ENCODE measurements around the gene SPDYE17.
"Not testable (repeated sequence)": the region's sequence is repeated elsewhere in the genome, so short reads cannot be mapped to it uniquely, and the experiment has no call there.

The SPDYE17 gene

DNA sequence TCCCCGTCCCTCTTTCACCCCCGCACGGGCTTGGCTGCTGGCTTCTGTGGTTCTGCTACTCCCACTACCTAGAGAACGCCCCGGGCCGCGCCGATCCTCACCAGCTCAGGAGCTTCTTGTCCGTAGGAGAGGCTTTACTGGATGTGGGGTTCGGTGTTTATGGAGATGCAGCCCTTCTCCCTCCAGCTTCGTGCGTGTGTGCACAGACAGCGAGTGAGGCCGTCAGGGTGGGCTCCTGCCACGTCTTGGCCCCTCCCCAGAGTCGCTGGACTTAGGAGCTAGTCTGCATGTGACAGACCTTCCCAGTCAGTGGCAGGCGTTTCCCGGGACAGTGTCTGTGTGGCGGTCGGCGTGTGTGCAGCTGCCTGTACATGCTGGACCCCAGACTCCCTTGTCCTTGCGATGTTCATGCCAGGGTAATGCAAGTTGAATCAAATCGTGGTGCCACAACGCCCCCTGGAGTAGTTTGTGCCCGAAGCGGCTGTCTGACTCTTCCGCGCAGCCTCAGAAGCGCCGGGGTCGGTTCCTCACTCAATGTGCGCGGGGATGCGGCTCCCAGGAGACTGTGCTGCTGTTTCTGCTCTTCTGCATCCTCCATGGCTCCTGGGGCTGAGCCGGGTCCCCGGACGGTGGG lies 32.6 kb downstream of the SPDYE17 start:
- H3K27ac ChIP-seq, H3K4me3 ChIP-seq: not testable (repeated sequence)

DNA sequence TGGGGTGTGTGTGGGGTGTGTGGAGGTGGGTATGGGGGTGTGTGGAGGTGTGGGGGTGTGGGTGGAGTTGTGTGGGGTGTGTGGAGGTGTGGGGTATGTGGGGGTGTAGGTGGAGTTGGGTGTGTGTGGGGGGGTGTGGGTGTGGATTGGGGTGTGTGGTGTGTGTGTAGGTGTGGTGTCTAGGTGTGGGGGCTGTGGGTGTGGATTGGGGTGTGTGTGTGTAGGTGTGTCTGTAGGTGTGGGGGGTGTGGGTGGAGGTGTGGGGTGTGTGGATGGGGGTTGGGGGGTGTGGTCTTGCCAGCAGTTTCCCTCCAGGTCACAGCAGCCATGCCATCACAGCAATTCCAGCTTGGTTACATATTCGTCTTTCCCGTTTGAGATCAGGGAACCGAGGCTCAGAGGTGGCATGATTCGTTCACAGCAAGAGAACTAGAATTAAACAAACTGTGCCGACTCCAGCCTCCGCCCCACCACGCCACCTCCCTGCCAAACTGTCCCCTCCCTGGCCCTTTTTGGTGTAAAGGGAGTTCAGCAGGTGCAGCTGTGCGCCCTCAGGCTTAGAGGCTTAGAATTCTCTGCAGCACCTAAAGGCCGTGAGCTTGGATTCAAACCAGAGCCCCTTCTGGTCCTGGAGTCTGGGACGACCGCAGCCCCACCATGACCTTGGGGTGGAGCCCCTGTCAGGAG lies 33.3 kb downstream of the SPDYE17 start:
- H3K27ac ChIP-seq: not testable (repeated sequence)

DNA sequence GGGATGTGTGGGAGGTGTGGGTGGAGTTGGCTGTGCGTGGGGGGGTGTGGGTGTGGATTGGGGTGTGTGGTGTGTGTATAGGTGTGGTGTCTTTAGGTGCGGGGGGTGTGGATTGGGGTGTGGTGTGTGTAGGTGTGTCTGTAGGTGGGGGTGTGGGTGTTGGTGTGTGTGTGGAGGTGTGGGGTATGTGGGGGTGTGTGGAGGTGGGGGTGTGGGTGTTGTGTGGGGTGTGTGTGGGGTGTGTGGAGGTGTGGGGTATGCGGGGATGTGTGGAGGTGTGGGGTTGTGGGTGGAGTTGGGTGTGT lies 33.9 kb downstream of the SPDYE17 start:
- Histone ChIP-seq H3K27ac (no peak overlapping the region), H3K4me3 (no peak overlapping the region)

More for the DNA sequence above, 33.3 kb downstream of the SPDYE17 start:
- H3K4me3 ChIP-seq: not testable (repeated sequence)

DNA sequence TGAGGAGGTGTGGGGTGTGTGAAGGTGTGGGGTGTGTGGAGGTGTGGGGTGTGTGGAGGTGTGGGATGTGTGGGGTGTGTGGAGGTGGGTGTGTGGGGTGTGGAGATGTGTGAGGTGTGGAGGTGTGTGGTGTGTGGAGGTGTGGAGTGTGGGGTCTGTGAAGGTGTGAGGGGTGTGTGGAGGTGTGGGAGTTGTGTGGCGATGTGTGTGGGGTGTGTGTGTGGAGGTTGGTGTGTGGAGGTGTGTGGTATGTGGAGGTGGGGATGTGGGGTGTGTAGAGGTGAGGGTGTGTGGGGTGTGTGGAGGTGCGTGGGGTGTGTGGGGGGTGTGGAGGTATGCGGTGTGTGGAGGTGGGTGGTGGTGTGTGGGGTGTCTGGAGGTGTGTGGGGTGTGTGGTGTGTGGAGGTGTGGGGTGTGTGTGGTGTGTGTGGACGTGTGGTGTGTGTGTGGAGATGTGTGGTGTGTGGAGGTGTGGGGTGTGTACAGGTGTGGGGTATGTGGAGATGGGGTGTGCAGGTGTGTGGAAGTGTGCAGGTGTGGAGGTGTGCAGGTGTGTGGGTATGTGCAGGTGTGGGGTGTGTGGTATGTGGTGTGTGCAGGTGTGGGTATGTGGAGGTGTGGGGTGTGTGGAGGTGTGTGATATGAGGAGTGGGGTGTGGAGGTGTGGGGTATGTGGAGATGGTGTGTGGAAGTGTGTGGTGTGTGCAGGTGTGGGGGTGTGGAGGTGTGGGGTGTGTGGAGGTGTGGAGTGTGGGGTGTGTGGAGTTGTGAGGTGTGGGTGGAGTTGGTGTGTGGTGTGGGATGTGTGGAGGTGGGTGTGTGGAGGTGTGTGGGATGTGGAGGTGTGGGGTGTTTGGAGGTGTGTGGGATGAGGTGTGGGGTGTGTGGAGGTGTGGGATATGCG lies 34.5 kb downstream of the SPDYE17 start:
- Histone ChIP-seq H3K4me3 (no peak overlapping the region), H3K27ac (peak overlapping the region in 2 of 21 experiments; percentile 8 to 49)

DNA sequence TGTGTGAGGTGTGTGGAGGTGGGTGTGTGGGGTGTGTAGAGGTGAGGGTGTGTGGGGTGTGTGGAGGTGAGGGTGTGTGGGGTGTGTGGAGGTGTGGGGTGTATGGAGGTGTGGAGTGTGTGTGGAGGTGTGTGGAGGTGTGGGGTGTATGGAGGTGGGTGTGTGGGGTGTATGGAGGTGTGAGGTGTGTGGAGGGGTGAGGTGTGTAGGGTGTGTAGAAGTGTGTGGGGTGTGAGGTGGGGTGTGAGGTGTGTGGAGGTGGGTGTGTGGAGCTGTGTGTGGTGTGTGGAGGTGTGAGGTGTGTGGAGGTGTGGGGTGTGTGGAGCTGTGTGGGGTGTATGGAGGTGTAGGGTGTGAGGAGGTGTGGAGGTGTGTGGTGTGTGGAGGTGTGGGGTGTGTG lies 35.2 kb downstream of the SPDYE17 start:
- H3K4me3 ChIP-seq, H3K27ac ChIP-seq: not testable (repeated sequence)

DNA sequence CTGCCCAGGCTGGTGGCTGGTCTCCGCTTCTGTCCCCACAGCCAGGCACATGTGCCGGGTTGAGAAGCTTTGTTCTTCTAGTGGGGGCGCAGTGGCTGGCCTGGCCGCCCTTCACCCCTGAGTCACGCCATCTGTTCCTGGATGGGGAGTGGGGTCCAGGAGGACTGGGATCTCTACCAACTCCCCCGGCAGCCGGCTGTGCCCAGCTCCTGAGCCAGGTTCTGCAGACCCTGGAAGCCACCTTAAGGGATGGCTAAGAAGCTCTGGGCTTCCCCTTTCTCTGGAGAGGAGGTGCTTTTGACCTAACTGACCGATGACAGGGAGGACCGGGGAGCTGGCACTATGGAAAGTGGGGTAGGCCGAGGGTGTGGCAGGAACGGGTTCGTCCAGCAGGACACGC lies 37.9 kb downstream of the SPDYE17 start:
- not testable (repeated sequence) for H3K27ac ChIP-seq, H3K4me3 ChIP-seq

DNA sequence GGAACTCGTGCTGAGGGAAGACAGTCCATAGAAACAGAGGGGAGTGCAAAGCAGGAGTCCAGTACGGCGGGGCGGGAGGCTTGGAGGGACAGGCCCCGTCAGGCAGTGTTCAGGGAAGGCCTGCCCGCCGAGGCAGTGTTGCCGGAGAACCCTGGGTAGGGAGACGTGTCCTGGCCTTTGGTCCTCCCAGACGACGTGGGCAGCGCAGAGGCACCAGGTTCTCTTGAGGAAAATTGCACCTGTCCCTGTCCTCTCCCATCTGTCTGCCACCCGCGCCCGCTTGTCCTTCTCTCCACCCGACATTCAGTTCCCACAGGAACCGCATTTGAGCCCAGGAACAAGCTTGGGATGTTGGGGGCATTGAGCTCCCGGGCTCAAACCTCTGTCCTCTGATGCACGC lies 38.3 kb downstream of the SPDYE17 start:
- not testable (repeated sequence) for H3K4me3 ChIP-seq, H3K27ac ChIP-seq

DNA sequence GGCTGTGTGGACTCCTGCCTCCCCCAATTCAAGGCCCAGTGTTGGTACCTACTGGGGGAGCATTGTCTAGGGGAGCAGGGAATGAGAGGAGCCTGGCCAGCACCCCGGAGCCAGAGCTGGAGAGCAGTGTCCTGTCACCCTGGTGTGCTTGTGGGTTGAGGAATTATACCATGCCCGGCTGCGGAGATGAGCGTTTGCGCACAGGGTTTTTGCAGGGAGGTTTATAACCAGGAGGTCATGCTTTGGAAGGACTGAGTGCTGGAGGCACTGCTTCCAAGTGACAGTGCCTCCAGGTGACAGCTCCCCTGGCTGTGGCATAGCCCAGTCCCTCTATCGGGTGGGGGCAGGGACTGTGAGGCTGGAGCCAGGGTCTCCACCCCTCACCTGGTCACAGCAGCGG lies 39.3 kb downstream of the SPDYE17 start:
- H3K4me3 ChIP-seq: not testable (repeated sequence)

DNA sequence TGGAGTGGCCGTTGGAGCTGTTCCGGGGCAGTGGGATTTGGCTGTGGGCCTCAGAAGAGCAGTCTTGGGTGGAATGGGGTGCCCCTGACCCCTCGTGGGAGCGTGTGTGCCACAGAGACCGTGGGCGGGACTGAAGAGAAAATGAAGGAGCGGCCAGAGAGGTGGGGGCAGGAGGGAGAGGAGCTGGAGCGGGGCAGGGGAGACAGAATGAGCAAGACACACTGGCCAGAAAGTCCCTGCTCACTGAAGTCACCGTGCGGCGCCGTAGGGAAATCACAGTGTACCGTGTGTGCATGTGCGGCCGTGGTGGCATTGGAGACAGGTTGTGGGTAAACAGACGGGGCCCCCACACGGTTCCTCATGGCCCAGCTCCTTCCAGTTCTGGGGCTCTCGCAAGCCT lies 40.0 kb downstream of the SPDYE17 start:
- H3K27ac ChIP-seq, H3K4me3 ChIP-seq: not testable (repeated sequence)

More for the DNA sequence above, 39.3 kb downstream of the SPDYE17 start:
- H3K27ac ChIP-seq: not testable (repeated sequence)

DNA sequence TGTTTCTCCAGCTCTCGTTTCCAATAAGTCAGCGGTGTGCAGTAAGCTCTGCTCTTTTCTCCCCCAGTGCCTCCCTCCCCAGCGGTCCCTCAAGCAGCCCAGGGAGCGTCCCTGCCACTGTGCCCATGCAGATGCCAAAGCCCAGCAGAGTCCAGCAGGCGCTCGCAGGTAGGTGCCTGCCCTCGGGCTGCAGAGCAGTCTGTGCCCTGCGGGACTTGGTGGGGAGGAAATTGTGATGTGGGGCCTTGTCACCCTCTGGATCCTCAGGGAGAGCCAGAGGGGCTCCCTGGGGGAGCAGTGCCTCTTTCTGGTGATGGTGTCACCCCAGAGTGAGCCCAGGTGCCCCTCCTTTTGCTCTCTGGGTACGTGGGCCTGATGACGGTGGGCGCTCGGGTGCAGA lies 42.0 kb downstream of the SPDYE17 start:
- H3K27ac ChIP-seq, H3K4me3 ChIP-seq: not testable (repeated sequence)

DNA sequence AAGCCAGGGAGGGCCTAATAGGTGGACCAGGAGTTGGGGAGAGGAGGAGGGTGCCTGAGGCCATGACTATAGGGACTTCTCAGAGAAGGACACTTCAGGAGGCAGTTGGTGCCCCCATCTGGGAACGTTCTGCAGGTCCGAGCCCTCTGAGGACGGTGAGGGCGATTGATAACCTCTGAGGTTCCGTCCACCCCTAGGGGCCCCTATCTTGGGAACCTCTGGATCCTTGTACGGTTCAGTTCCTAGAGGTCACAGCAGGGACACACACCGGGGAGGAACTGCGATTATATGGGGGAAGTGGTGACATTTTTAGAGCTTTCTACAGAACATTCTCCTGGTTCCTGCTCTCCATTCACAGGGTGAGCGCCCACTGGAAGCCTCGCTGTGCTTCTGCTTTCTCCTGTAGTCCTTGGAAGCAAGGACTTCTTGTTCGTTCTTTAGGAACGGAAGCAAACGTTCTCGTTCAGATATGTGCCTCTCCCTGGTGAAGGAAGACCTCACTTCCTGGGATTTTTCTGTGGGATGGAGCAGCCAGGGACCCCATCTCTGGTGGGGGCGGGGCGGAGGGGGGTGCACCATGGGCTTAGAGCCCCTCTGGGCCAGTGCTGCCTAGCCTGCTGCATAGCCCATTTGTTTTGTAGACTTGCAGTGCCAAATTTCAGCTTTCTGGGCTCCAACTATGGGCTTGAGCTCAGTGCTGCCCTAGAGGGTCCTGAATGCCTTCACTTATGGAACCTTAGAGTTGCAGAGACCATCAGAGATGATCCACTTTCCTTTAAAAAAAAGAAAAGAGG lies 46.0 kb downstream of the SPDYE17 start:
- not testable (repeated sequence) for H3K27ac ChIP-seq, H3K4me3 ChIP-seq

DNA sequence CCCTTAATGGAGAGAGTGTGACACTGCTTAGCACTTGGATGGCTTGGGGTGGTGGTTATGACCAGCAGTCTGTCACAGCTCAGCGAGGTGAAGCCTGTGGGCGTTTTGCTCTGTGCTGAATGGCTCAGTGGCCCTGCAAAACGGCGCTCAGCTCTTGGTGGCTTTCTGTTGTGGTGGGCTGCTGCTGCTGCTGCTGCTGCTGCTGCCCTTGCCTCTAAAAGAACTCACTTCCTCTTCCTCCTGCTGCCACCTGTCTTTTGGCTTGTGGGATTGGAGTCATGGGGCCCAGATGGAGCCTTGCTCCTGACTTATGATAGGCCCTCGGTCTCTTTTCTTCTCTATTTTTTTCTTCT lies 47.4 kb downstream of the SPDYE17 start:
- H3K27ac ChIP-seq, H3K4me3 ChIP-seq: not testable (repeated sequence)

DNA sequence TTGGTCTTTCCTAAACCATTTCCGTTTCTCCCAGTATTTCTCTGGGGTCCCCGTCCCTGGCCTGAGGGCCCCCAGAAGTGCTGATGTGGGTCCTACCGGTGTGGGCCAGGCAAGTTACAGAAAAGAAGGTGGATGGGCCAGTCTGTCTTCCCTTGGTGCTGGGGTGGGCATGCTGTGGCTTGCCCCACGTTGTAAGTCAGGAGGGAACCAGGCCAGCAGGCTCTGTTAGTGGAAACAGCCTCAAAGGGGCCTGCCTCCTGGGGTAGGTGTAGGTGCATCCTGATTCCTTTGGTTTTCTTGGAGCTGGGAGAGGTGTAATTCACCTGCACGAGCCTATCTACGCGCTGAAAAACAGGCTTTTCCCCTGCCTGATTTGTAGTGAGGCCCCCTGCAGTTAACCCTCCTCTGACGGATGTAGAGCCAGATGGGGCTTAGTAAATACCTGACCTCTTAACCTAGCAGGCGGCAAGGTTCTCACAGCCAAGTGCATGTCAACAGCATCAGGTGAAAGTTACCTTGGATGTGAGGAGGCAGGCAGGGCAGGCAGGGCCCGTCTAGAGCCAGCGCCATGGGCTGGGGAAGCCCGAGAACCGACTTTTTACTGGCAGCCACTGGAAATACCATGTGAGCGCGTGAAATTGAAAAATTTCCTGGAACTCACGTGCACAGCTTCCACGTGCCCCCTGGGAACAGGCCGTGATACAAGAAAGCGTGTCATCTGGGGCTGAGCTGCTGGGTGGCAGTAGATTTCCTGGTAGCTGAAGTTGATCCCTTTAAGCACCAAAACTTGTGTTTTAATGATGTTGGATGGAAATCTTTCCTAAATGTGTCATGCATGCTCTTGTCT lies 48.0 kb downstream of the SPDYE17 start:
- H3K4me3 ChIP-seq, H3K27ac ChIP-seq: not testable (repeated sequence)

DNA sequence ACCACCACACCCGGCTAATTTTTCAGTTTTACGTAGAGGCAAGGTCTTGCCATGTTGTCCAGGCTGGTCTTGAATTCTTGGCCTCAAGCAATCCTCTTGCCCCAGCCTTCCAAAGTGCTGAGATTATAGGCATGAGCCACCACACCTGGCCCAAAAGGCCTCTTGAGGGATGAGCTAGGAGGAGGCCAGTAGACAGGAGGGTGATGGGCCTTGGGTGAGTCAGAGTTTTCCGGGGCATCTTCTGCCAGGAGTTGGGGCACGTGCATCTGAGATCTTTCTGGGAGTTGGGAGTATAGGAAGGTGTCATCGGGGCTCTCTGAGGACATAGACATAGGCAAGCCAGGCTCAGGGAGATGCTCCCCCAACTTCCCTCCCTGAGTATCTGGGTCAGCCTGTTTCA lies 48.8 kb downstream of the SPDYE17 start:
- not testable (repeated sequence) for H3K27ac ChIP-seq, H3K4me3 ChIP-seq

DNA sequence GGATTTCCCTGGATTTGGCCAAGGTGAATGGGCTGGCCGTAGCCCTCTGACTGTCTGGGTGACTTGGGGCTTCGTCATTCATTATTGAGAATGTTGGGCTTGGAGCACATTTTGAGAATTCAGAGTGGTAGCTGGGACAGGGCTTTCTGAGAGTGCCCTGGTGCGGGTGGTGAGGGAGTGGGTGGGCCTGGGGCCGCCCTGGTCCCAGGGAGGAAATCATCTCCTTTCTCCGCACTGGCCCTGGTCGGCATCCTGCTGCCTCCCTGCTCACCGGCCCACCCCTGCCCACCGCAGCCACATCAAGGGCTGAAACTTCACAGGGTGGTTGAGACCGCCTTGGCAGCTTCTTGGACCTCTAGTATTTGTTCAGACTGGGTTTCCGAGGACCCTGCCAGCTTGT lies 49.7 kb downstream of the SPDYE17 start:
- H3K4me3 ChIP-seq: not testable (repeated sequence)

DNA sequence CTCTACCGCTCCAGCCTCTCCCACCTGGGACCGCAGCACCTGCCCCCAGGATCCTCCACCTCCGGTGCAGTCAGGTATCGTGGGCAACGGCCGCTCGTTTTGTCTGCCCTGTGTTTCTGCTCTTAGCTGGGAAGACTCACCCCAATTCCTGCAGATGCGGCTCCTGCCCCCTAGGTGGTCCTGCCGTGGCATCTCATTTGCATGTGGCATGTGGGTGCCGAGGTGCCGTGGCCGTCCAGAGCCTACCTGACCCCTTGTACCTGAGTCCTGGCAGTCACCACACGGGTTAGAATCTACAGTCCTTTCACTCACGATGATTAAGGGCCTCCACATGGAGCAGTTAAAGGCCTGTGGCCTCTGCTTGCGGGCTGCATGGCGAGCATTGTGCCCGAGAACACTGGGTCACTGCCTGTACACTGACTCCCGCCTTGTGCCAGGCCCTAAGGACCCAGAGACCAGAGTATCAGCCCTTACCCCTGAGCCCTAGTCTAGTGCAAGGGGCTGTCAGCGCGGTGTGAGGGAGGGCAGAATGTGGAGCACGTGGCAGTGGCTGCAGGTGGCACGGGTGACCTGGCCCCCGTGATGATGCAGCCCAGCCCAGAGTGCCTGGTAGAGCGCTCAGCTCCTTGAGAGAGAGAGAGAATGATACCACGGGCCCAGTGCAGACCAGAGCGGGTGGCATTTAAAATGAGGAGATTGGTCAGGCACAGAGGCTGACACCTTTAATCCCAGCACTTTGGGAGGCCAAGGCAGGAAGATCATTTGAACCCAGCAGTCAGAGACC lies 50.8 kb downstream of the SPDYE17 start:
- not testable (repeated sequence) for H3K4me3 ChIP-seq, H3K27ac ChIP-seq

More for the DNA sequence above, 49.7 kb downstream of the SPDYE17 start:
- not testable (repeated sequence) for H3K27ac ChIP-seq

DNA sequence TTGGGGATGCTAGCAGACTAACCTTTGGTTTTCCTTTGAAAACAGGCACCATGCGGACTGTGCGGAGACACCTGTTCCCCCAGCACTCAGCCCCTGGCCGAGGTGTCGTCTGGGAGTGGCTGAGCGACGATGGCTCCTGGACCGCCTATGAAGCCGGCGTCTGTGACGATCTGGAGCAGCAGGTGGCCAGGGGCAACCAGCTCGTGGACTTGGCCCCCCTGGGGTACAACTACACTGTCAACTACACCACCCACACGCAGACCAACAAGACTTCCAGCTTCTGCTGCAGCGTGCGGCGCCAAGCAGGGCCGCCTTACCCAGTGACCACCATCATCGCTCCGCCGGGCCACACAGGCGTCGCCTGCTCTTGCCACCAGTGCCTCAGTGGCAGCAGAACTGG lies 51.6 kb downstream of the SPDYE17 start:
- H3K4me3 ChIP-seq, H3K27ac ChIP-seq: not testable (repeated sequence)

DNA sequence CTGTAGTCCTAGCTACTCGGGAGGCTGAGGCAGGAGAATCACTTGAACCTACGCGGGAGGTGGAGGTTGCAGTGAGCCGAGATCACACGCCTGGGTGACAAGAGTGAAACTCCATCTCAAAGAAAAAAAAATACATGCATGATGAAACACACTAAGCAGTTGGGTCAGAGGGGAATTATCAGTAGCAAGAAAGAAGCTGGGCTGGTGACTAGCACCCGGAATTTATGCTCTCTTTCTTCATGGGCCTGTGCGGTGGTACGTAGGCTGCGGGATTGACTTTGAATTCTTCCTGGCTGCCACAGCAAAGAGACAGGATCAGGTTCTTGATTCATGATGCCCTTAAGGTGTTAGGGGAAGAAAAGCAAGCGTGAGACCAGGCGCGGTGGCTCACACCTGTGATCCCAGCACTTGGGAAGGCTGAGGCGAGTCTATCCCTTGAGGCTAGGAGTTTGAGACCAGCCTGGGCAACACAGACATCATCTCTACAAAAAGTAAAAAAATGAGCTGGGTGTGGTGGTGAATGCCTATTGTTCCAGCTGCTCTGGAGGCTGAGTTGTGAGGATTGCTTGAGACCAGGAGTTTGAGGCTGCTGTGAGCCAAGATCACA lies 54.3 kb downstream of the SPDYE17 start:
- H3K4me3 ChIP-seq, H3K27ac ChIP-seq: not testable (repeated sequence)
